ENCODE measurements around the gene ROMO1.

ROMO1 gene

DNA sequence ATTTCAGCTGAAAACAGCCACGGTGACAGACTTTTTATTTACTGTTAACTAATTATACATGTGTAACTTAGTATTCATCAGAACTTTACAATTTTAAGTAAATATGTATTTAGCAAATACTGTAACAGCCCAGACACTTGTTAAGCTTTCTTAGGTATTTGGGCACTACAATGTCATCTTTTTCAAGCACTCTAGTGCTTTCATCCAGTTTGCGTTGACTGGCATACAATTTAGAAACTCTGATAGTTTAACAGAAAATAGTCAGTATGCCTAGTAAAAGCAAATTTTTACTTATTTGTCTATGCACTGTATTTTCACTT lies 32.2 kb downstream of the ROMO1 start:
- no peak for DNase-seq (ENCODE audit: low read depth)
- TF ChIP-seq, protein P1, sequence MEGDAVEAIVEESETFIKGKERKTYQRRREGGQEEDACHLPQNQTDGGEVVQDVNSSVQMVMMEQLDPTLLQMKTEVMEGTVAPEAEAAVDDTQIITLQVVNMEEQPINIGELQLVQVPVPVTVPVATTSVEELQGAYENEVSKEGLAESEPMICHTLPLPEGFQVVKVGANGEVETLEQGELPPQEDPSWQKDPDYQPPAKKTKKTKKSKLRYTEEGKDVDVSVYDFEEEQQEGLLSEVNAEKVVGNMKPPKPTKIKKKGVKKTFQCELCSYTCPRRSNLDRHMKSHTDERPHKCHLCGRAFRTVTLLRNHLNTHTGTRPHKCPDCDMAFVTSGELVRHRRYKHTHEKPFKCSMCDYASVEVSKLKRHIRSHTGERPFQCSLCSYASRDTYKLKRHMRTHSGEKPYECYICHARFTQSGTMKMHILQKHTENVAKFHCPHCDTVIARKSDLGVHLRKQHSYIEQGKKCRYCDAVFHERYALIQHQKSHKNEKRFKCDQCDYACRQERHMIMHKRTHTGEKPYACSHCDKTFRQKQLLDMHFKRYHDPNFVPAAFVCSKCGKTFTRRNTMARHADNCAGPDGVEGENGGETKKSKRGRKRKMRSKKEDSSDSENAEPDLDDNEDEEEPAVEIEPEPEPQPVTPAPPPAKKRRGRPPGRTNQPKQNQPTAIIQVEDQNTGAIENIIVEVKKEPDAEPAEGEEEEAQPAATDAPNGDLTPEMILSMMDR (IDR thresholded peaks at IDR 0.05; ENCODE audit: insufficient read depth, low read depth, low read length, missing control alignments) = no peak
- no peak overlapping the region for H3K4me3 ChIP-seq (ENCODE audit: low read depth, low read length)

GRCh38 chr20:35731862-35732643 lies 32.8 kb downstream of the ROMO1 start:
- DNase-seq (ENCODE audit: low read depth) = no peak
- H3K4me3 ChIP-seq (ENCODE audit: low read depth, low read length) = no peak overlapping the region
- TF ChIP-seq, protein P1 (IDR thresholded peaks at IDR 0.05; ENCODE audit: insufficient read depth, low read depth, low read length, missing control alignments) = no peak

- TF ChIP-seq, protein P1 (IDR thresholded peaks at IDR 0.05; ENCODE audit: insufficient read depth, low read depth, low read length, missing control alignments) = no peak
- no peak for DNase-seq (ENCODE audit: low read depth)
- no peak overlapping the region for H3K4me3 ChIP-seq (ENCODE audit: low read depth, low read length)
Measured at GRCh38 chr20:35732644-35732982, 33.4 kb downstream of the ROMO1 start.

- H3K4me3 ChIP-seq (ENCODE audit: low read depth, low read length) = no peak overlapping the region
- DNase-seq (ENCODE audit: low read depth) = no peak
- TF ChIP-seq, protein P1 (IDR thresholded peaks at IDR 0.05; ENCODE audit: insufficient read depth, low read depth, low read length, missing control alignments) = no peak
Measured at GRCh38 chr20:35734374-35734773, 35.2 kb downstream of the ROMO1 start.

- H3K4me3 ChIP-seq (ENCODE audit: low read depth, low read length) = 0 out of 2 replicates have a peak overlapping the region, but pooled peaks have one; percentile 18
- DNase-seq (ENCODE audit: low read depth) = no peak
- TF ChIP-seq, protein P1 (IDR thresholded peaks at IDR 0.05; ENCODE audit: insufficient read depth, low read depth, low read length, missing control alignments) = no peak
Measured at GRCh38 chr20:35734777-35735649, 35.8 kb downstream of the ROMO1 start.

GRCh38 chr20:35735826-35736470 lies 36.7 kb downstream of the ROMO1 start:
- H3K4me3 ChIP-seq (ENCODE audit: low read depth, low read length) = no peak overlapping the region
- no peak for DNase-seq (ENCODE audit: low read depth)
- TF ChIP-seq, protein P1 (IDR thresholded peaks at IDR 0.05; ENCODE audit: insufficient read depth, low read depth, low read length, missing control alignments) = no peak

Data from GM12865 (cell line).